Activated CD4-positive, alpha-beta memory T cell treated with anti-CD3 and anti-CD28 coated beads for 36 hours (primary cell): Measurements from ENCODE around the gene SERTAD3. TPM values are rescaled to one million over a fixed set of nuclear protein-coding genes. Genes with fewer than 3 reads are reported as not detected.
"Not testable (repeated sequence)": the region's sequence is repeated elsewhere in the genome, so short reads cannot be mapped to it uniquely, and the experiment has no call there.

ENCODE experiments used
- CTCF ChIA-PET: fragments of 350-600 bp; sonication (Branson Sonifier 250); formaldehyde crosslinking; loops from one replicate; lab custom pipeline; 2021; ENCODE audit warnings: antibody characterized with exemption, inconsistent platforms; lab: Charles Lee
- POLR2A ChIA-PET: fragments of 350-600 bp; sonication (Branson Sonifier 250); formaldehyde crosslinking; loops from one replicate; lab custom pipeline; 2021; ENCODE audit warnings: antibody characterized with exemption; lab: Charles Lee
- DNase-seq: peaks from one replicate; pipeline ENCODE4 v3.0.0-alpha.2; 2020
- H3K27ac Mint-ChIP-seq: one replicate; pipeline ENCODE4 v1.8.0; 2021; ENCODE audit warnings: mixed read lengths
- H3K27me3 Mint-ChIP-seq: one replicate; pipeline ENCODE4 v1.8.0; 2021; ENCODE audit warnings: mixed read lengths
- H3K36me3 Mint-ChIP-seq: one replicate; pipeline ENCODE4 v1.8.0; 2021; ENCODE audit warnings: mixed read lengths
- H3K4me1 Mint-ChIP-seq: one replicate; pipeline ENCODE4 v1.8.0; 2021; ENCODE audit warnings: low read depth, mixed read lengths
- H3K4me3 Mint-ChIP-seq: one replicate; pipeline ENCODE4 v1.8.0; 2021; ENCODE audit warnings: mild to moderate bottlenecking, mixed read lengths
- H3K9me3 Mint-ChIP-seq: one replicate; pipeline ENCODE4 v1.8.0; 2021; ENCODE audit warnings: mixed read lengths
- intact Hi-C: fragments of 100-400 bp; cut with micrococcal nuclease; formaldehyde crosslinking; loops from one replicate; pipeline ENCODE4 v1.15.1; 2023
- total RNA-seq, 2 experiments: library from RNA; stranded (reverse); gene quantifications; one replicate each; pipeline ENCODE4 v1.2.3, GENCODE V29; 2021

SERTAD3 gene
- total RNA-seq, 2 experiments from 2014 or later, result 12.1 to 13.1 TPM

GRCh38 chr19:40442328-40443130 lies 1.6 kb downstream of the SERTAD3 start:
- peak overlapping the region; percentile 97 for H3K4me3 Mint-ChIP-seq
- H3K27me3 Mint-ChIP-seq, result no peaks in the 10 kb centered on the region
- ChIA-PET POLR2A (interaction anchor here (1.0 to 3.2 kb wide), 6 partner anchors 9 to 39 kb away, joined by 5 to 25 read pairs (median 10); partner anchors contain the start of genes BLVRB and SERTAD1), CTCF (interaction anchor here (0.7 to 4.0 kb wide), 7 partner anchors 16 to 192 kb away, joined by 3 to 32 read pairs (median 6); partner anchors contain the start of genes BLVRB, SERTAD1 and SPTBN4)
- H3K4me1 Mint-ChIP-seq, result peaks cover 14% of the 10 kb centered on the region
- no peak for DNase-seq
- no peaks in the 10 kb centered on the region for H3K9me3 Mint-ChIP-seq
- H3K36me3 Mint-ChIP-seq, result peaks cover 5% of the 10 kb centered on the region
- H3K27ac Mint-ChIP-seq, result peak overlapping the region; percentile 87
- intact Hi-C loops, result loop anchor here (1.0 kb wide), 5 partner anchors 8 to 157 kb away; partner anchors contain the start of genes AKT2, C19orf47 and PLD3

GRCh38 chr19:40441719-40442253 lies 2.3 kb downstream of the SERTAD3 start:
- ChIA-PET POLR2A (interaction anchor here (3.2 kb wide), 1 partner anchor 15 kb away, joined by 25 read pairs; the partner anchor contains the start of gene SERTAD1), CTCF (interaction anchor here (1.7 to 4.0 kb wide), 4 partner anchors 16 to 23 kb away, joined by 5 to 32 read pairs (median 12); partner anchors contain the start of genes BLVRB, SERTAD1 and SPTBN4)
- Mint-ChIP-seq H3K4me3 (peak overlapping the region; percentile 97), H3K36me3 (peaks cover 5% of the 10 kb centered on the region), H3K4me1 (peaks cover 14% of the 10 kb centered on the region), H3K27ac (peak overlapping the region; percentile 87), H3K9me3 (no peaks in the 10 kb centered on the region), H3K27me3 (no peaks in the 10 kb centered on the region)
- intact Hi-C loops, result no loop called here
- no peak for DNase-seq

GRCh38 chr19:40438284-40438683 lies 5.9 kb downstream of the SERTAD3 start:
- Mint-ChIP-seq H3K9me3 (no peaks in the 10 kb centered on the region), H3K27me3 (no peaks in the 10 kb centered on the region), H3K27ac (no peak overlapping the region), H3K36me3 (peaks cover 3% of the 10 kb centered on the region), H3K4me1 (peaks cover 15% of the 10 kb centered on the region), H3K4me3 (no peak overlapping the region)
- POLR2A ChIA-PET, result interaction anchor here (1.2 kb wide), 1 partner anchor 163 kb away, joined by 4 read pairs; the partner anchor contains the start of gene LTBP4
- CTCF ChIA-PET, result interaction anchor here (1.3 kb wide), 1 partner anchor 26 kb away, joined by 4 read pairs; no protein-coding TSS in a partner anchor
- intact Hi-C loops, result no loop called here
- DNase-seq, result no peak

- DNase-seq, result peak; percentile 69
- intact Hi-C loops, result loop anchor here (1.0 kb wide), 1 partner anchor 10 kb away; no protein-coding TSS in a partner anchor
- Mint-ChIP-seq H3K4me1 (peaks cover 6% of the 10 kb centered on the region), H3K4me3 (peak overlapping the region; percentile 80), H3K36me3 (no peaks in the 10 kb centered on the region), H3K27me3 (no peaks in the 10 kb centered on the region), H3K9me3 (no peaks in the 10 kb centered on the region), H3K27ac (peak overlapping the region; percentile 88)
- CTCF ChIA-PET, result interaction anchor here (0.6 to 3.0 kb wide), 4 partner anchors 13 to 482 kb away, joined by 4 to 17 read pairs (median 4); no protein-coding TSS in a partner anchor
- POLR2A ChIA-PET, result interaction anchor here (0.7 to 1.5 kb wide), 3 partner anchors 8 to 13 kb away, joined by 3 to 9 read pairs (median 4); partner anchors contain the start of genes SERTAD1 and SERTAD3
Measured at GRCh38 chr19:40433391-40434216, 10.5 kb downstream of the SERTAD3 start.

DNA sequence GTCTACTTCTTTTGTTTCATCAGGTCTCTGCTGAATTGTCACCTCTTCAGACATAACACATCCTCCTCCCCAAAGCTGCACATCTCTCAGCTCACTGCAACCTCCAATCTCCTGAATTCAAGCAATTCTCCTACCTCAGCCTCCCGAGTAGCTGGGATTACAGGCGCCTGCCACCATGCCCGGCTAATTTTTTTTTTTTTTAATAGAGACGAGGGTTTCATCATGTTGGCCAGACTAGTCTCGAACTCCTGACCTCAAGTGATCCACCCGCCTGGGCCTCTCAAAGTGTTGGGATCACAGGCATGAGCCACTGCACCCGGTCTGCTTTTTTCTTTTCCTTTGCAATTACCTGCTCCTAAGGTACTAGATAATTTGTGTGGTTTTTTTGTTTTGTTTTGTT lies 11.4 kb downstream of the SERTAD3 start:
- ChIA-PET POLR2A (interaction anchor here (1.5 kb wide), 1 partner anchor 11 kb away, joined by 9 read pairs; the partner anchor contains the start of gene SERTAD3), CTCF (interaction anchor here (1.0 to 3.0 kb wide), 2 partner anchors 8 to 12 kb away, joined by 3 to 17 read pairs; no protein-coding TSS in a partner anchor)
- Mint-ChIP-seq H3K27ac (peak overlapping the region; percentile 88), H3K4me3 (peak overlapping the region; percentile 80)
- H3K36me3 Mint-ChIP-seq, H3K27me3 Mint-ChIP-seq, DNase-seq, H3K4me1 Mint-ChIP-seq, intact Hi-C loops, H3K9me3 Mint-ChIP-seq: not testable (repeated sequence)

- H3K4me3 Mint-ChIP-seq, result no peak overlapping the region
- peaks cover 6% of the 10 kb centered on the region for H3K4me1 Mint-ChIP-seq
- no peaks in the 10 kb centered on the region for H3K36me3 Mint-ChIP-seq
- intact Hi-C loops, result no loop called here
- no peaks in the 10 kb centered on the region for H3K9me3 Mint-ChIP-seq
- no peaks in the 10 kb centered on the region for H3K27me3 Mint-ChIP-seq
- ChIA-PET CTCF (interaction anchor here (0.5 to 3.0 kb wide), 3 partner anchors 9 to 152 kb away, joined by 3 to 17 read pairs (median 3); no protein-coding TSS in a partner anchor), POLR2A (no interaction called here)
- H3K27ac Mint-ChIP-seq, result no peak overlapping the region
- no peak for DNase-seq
Measured at GRCh38 chr19:40431698-40432097, 12.4 kb downstream of the SERTAD3 start.

DNA sequence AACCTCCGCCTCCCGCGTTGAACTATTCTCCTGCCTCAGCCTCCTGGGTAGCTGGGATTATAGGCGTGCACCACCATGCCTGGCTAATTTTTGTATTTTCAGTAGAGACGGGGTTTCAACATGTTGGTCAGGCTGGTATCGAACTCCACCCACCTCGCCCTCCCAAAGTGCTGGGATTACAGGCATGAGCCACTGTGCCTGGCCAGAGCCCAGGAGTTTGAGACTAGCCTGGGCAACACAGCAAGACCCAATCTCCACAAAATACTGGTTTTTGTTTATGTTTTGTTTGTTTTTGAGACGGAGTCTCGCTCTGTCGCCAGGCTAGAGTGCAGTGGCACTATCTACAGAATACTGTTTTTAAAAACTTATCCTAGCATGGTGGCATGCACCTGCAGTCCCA lies 13.9 kb downstream of the SERTAD3 start:
- H3K4me3 Mint-ChIP-seq, H3K4me1 Mint-ChIP-seq, DNase-seq, H3K36me3 Mint-ChIP-seq, H3K27ac Mint-ChIP-seq, H3K9me3 Mint-ChIP-seq, intact Hi-C loops, H3K27me3 Mint-ChIP-seq: not testable (repeated sequence)
- ChIA-PET CTCF (interaction anchor here (2.1 kb wide), 1 partner anchor 10 kb away, joined by 8 read pairs; no protein-coding TSS in a partner anchor), POLR2A (interaction anchor here (1.0 kb wide), 1 partner anchor 10 kb away, joined by 3 read pairs; no protein-coding TSS in a partner anchor)

GRCh38 chr19:40428197-40428596 lies 15.9 kb downstream of the SERTAD3 start:
- H3K27ac Mint-ChIP-seq, H3K4me3 Mint-ChIP-seq, CTCF ChIA-PET, DNase-seq, POLR2A ChIA-PET, H3K27me3 Mint-ChIP-seq, H3K36me3 Mint-ChIP-seq, H3K4me1 Mint-ChIP-seq, H3K9me3 Mint-ChIP-seq: not testable (repeated sequence)
- intact Hi-C loops, result loop anchor here (5.0 kb wide), 1 partner anchor 81 kb away; the partner anchor contains the start of genes C19orf47 and PLD3

DNA sequence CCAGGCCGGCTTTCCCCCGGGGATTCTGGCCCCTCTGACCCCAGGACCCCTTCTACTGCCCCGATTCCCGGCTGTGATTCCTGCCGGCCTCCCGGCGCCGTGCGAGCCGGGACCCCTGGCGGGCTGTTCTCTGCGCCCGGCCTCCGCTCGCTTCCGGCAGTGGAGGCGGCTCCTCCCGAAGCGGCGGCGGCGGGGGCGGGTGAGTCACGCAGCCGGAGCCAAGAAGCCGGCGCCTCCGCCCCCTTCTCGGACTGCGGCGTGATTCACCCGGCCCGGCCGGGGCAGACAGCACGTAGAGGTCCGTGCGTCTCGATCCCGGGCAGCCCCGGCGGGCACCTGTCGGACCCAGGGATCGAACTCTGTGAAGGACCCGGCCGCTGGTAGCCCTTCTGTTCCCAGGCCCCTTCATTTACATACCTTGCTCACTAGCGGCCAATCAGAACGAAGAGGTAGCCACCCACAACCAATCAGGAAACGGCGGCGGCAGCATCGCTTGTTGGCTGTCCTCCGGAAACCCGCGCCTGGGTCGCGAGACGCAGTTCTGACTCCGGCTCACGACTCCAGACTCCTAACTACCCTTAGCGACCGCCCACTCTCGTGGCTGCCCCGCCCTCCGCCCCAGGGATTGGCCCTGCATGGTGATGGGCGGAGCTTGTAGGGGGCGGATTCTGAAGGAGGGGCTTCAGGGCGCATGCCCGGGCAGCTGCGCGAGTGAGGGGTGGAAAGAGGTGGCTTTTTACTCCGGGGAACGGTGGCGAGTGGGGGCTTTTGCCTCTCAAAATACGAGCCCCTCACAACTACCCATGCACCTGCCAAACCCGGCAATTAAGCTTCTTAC lies 18.5 kb downstream of the SERTAD3 start, which contains the start of gene SERTAD1:
Gene SERTAD1, minus strand, starts transcription at position 543 of the 838 bp plus-strand sequence. CDS start 2,446 bp downstream, outside the sequence.
- DNase-seq, result peak; percentile 100
- CTCF ChIA-PET, result interaction anchor here (0.5 to 1.8 kb wide), 7 partner anchors 16 to 265 kb away, joined by 3 to 16 read pairs (median 3); partner anchors contain the start of gene BLVRB
- peak within 1 kb of the TSS; percentile 88 for H3K27ac Mint-ChIP-seq

More for the DNA sequence above, 18.5 kb downstream of the SERTAD3 start, which contains the start of gene SERTAD1:
- Mint-ChIP-seq H3K9me3 (no peaks in the 10 kb centered on the region), H3K4me1 (peaks cover 17% of the 10 kb centered on the region), H3K36me3 (peaks cover 11% of the 10 kb centered on the region), H3K4me3 (peak within 1 kb of the TSS; percentile 81), H3K27me3 (no peaks in the 10 kb centered on the region)
- intact Hi-C loops, result loop anchor here (1.0 to 5.0 kb wide), 4 partner anchors 18 to 78 kb away; partner anchors contain the start of genes BLVRB, C19orf47 and PLD3
- POLR2A ChIA-PET, result interaction anchor here (0.6 to 2.3 kb wide), 5 partner anchors 9 to 77 kb away, joined by 3 to 25 read pairs (median 4); partner anchors contain the start of genes C19orf47, PLD3 and SERTAD3
